ENCODE data around the gene LCLAT1.

Gene LCLAT1

DNA sequence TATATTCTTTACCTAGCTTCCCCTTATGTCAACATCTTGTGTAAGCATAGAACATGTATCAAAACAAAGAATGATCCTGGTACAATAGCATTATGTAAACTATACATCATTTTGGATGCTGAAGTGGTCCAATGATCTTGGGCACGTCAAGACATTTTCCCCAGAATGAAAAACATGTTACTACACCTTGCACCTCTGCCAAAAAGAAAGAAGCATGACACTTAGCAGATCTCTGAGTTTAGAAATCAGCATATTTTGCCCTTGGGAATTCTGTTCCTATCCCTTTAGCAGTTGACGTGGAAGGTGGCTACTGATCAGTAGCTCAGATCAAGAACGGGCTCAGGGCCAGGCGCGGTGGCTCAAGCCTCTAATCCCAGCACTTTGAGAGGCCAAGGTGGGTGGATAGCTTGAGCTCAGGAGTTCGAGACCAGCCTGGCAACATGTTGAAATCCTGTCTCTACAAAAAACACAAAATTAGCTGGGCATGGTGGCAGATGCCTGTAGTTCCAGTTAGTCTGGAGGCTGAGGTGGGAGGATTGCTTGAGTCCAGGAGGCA is 1.7 kb upstream of the LCLAT1 start:
- no peak for TF ChIP-seq CTCF (IDR thresholded peaks at IDR 0.05; ENCODE audit: low read depth, low read length)
- no peak for DNase-seq (ENCODE audit: extremely low read depth, low read depth)

- no peak for DNase-seq (ENCODE audit: extremely low read depth, low read depth)
These were observed 371 bp upstream of the LCLAT1 start for GRCh38 chr2:30446602-30447148.

GRCh38 chr2:30448308-30448707 is 1.3 kb downstream of the LCLAT1 start:
- no peak for TF ChIP-seq CTCF (IDR thresholded peaks at IDR 0.05; ENCODE audit: low read depth, low read length)
- DNase-seq (ENCODE audit: extremely low read depth, low read depth): no peak

More at GRCh38 chr2:30446602-30447148, 371 bp upstream of the LCLAT1 start:
- no peak for TF ChIP-seq CTCF (IDR thresholded peaks at IDR 0.05; ENCODE audit: low read depth, low read length)

DNA sequence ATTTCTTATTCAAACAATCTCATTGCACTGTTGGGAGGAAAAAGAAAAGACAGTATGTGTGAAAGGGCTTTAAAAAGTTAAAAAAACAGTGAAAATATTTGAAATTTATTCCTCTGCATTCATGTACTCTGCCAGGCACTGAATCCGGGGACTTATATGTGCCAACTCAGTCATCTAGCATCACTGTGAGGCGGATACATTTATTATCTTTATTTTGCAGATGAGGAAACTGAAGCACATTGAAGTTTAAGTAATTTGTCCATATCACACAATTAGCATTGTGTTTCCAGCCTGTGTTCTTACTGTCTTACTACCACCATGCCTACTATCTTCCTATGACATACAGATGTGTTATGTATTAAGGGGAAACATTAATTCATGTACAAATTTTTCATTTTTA is 1.8 kb downstream of the LCLAT1 start:
- no peak for TF ChIP-seq CTCF (IDR thresholded peaks at IDR 0.05; ENCODE audit: low read depth, low read length)
- no peak for DNase-seq (ENCODE audit: extremely low read depth, low read depth)

GRCh38 chr2:30450025-30450424 is 3.0 kb downstream of the LCLAT1 start:
- DNase-seq (ENCODE audit: extremely low read depth, low read depth): no peak
- no peak for TF ChIP-seq CTCF (IDR thresholded peaks at IDR 0.05; ENCODE audit: low read depth, low read length)

- TF ChIP-seq CTCF (IDR thresholded peaks at IDR 0.05; ENCODE audit: low read depth, low read length): no peak
- no peak for DNase-seq (ENCODE audit: extremely low read depth, low read depth)
These were observed 6.5 kb downstream of the LCLAT1 start for GRCh38 chr2:30453498-30453897.

DNA sequence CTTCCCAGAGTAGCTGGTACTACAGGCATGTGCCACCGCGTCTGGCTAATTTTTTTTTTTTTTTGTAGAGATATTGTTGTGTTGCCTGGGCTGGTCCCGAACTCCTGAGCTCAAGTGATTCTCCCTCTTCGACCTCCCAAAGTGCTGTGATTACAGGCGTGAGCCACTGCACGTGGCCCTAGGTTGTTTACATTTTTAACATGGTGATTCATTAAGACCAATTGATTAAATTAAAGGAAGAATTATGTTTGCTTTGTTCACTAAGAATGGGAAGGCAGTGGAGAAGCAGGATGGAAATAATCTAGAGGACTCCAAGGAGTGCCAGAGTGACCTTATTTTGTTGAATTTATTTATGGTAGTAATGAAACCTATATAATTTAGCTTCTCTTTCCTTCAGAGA is 7.5 kb downstream of the LCLAT1 start:
- DNase-seq (ENCODE audit: extremely low read depth, low read depth): no peak
- no peak for TF ChIP-seq CTCF (IDR thresholded peaks at IDR 0.05; ENCODE audit: low read depth, low read length)
